T follicular helper cell (primary cell): ENCODE data around the gene ERBB4.

Experiments used
- DNase-seq: peaks from one replicate; pipeline ENCODE4 v3.0.0-alpha.2; 2020; ENCODE audit warnings: low read depth

The ERBB4 gene

GRCh38 chr2:211835695-211836094, 702.9 kb downstream of the ERBB4 start:
- no peak for DNase-seq

GRCh38 chr2:211833582-211834279, 704.9 kb downstream of the ERBB4 start:
- no peak for DNase-seq

GRCh38 chr2:211829725-211830124, 708.9 kb downstream of the ERBB4 start:
- DNase-seq = no peak

- no peak for DNase-seq
Measured at GRCh38 chr2:211823886-211824479, 714.6 kb downstream of the ERBB4 start.

- DNase-seq = no peak
Measured at GRCh38 chr2:211822686-211823335, 715.8 kb downstream of the ERBB4 start.

- DNase-seq = no peak
Measured at GRCh38 chr2:211816754-211817153, 721.8 kb downstream of the ERBB4 start.

- no peak for DNase-seq
Measured at GRCh38 chr2:211812587-211812986, 726.0 kb downstream of the ERBB4 start.

- no peak for DNase-seq
Measured at GRCh38 chr2:211802666-211803065, 735.9 kb downstream of the ERBB4 start.

GRCh38 chr2:211800001-211800400, 738.6 kb downstream of the ERBB4 start:
- DNase-seq = no peak

GRCh38 chr2:211798868-211799267, 739.7 kb downstream of the ERBB4 start:
- DNase-seq = no peak

- no peak for DNase-seq
Measured at GRCh38 chr2:211793690-211794089, 744.9 kb downstream of the ERBB4 start.

GRCh38 chr2:211789982-211790381, 748.6 kb downstream of the ERBB4 start:
- DNase-seq = no peak

GRCh38 chr2:211766689-211767088, 771.9 kb downstream of the ERBB4 start:
- no peak for DNase-seq

- DNase-seq = no peak
Measured at GRCh38 chr2:211762479-211762878, 776.1 kb downstream of the ERBB4 start.

GRCh38 chr2:211760103-211760502, 778.5 kb downstream of the ERBB4 start:
- no peak for DNase-seq

GRCh38 chr2:211756266-211756665, 782.3 kb downstream of the ERBB4 start:
- DNase-seq = no peak

- DNase-seq = no peak
Measured at GRCh38 chr2:211755187-211755586, 783.4 kb downstream of the ERBB4 start.

GRCh38 chr2:211751848-211752247, 786.8 kb downstream of the ERBB4 start:
- DNase-seq = no peak

- no peak for DNase-seq
Measured at GRCh38 chr2:211748339-211748738, 790.3 kb downstream of the ERBB4 start.

GRCh38 chr2:211745295-211746097, 793.1 kb downstream of the ERBB4 start:
- no peak for DNase-seq

- no peak for DNase-seq
Measured at GRCh38 chr2:211744379-211744778, 794.2 kb downstream of the ERBB4 start.

GRCh38 chr2:211741966-211742365, 796.6 kb downstream of the ERBB4 start:
- no peak for DNase-seq

- no peak for DNase-seq
Measured at GRCh38 chr2:211737282-211737681, 801.3 kb downstream of the ERBB4 start.
